ENCODE data around the gene OPA1.

OPA1 gene

GRCh38 chr3:193711964-193712598 is 119.1 kb downstream of the OPA1 start:
- no peak for DNase-seq

DNA sequence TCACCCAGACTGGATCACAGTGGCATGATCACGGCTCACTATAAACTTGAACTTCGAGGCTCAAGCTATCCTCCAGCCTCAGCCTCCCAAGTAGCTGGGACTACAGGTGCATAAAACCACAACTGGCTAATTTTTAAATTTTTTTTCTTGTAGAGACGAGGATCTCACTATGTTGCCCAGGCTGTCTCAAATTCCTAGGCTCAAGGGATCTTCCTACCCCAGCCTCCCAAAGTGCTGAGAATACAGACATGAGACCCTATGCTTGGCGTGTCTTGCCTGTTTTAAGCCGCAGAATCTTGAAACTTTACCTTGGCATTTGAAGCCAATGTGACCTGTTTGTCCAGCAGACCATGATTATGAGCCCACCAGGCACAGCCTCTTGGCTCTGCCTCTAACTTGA is 119.9 kb downstream of the OPA1 start:
- DNase-seq: no peak

DNA sequence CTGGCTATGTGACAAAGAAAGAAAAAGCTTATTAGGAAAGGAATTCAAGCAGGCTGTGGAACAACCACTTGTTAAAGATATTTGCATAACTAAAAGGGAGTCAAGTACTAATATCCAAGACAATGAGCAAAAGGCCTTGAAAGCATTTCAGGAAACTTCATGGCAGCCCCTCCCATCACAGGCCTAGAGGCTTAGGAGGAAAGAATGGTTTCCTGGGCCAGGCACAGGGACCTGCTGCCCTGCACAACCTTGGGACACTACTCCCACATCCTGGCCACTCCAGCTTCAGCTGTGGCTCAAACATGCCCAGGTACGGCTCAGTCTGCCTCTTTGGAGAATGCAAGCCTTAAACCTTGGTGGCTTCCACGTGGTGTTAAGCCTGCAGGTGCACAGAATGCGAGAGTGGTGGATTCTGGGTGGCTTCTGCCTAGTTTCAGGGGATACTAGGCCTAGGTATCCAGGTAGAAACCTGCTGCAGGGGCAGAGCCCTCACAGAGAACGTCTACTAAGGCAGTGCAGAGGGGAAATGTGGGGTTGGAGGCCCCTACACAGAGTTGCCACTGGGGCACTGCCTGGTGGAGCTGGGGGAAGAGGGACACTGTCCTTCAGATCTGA is 121.6 kb downstream of the OPA1 start:
- DNase-seq: no peak

DNA sequence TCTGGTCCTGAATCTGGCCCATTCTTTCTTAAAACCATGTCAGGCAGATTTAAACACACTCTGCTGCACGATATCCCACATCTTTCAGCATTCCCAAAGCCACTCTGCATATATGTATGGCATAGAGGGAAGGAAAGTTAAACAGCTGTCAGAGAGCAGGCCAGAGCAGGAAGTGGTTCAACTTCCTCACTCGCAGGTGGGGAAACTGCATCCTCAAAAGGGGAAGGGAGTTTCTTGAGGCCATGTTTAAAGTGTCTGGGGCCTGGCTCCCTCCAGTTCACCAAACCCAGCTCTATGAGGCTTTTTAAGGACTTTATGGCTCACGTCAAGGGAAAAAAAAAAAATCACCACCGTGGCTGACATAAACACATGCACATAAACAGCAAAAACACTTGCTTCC is 123.1 kb downstream of the OPA1 start:
- no peak for DNase-seq

DNA sequence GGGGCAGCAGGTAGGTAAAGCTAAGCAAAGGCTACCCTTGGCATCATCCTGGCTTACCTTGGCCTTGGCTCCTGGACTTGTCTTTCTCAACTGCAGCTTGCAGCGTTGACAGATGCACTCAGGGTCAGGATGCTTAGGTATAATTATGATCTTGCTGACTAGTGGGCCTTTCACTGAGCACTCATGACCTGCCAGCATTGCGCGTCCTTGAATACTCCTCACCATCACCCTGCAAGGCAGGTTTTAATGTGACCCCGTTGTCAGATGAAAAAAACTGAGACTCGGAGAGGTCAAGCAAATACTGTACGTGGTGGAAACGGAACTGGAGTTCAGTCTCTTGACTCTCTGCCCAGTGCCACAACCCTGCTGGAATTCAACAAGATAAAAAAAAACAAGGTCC is 126.7 kb downstream of the OPA1 start:
- DNase-seq: no peak

- DNase-seq: no peak
Measured at GRCh38 chr3:193720169-193720568, 127.2 kb downstream of the OPA1 start.

DNA sequence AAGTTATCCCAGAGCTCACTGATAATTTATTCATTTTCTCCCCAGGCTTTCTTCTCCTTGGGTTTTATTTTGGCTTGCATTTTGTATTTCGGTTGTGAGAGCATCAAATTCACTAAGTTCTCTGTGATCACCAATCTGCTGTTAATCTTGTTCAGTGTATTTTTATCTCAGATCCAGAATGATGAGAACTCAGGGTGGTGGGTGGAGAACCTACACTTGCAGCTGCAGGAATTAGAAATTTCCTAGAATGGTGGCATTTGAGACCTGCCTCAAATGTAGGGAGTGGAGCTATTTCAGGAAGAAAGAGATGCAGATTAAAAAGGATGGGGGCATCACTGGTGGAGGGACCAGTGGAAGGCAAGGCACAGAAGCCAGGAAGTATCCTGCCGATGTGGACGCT is 129.6 kb downstream of the OPA1 start:
- DNase-seq: no peak

DNA sequence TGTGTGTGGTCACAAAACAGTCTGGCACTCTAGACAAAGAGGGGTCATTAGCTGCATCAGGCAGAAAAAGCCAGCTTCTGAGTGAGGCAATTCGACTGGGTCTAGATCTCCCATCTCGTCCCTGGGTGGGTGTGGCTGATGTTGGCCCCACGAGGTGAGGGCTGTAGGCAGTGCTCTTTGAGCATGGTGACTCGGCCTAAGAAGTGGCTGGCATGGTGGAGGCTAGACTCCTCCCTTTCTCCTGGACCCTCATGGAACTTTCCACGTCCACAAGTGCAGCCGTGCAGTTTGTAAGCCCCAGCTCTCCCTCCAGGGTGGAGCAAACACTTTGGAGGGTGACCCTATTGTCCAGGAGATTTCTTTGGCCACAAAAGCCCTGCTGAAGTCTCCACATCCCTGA is 134.1 kb downstream of the OPA1 start:
- DNase-seq: no peak

DNA sequence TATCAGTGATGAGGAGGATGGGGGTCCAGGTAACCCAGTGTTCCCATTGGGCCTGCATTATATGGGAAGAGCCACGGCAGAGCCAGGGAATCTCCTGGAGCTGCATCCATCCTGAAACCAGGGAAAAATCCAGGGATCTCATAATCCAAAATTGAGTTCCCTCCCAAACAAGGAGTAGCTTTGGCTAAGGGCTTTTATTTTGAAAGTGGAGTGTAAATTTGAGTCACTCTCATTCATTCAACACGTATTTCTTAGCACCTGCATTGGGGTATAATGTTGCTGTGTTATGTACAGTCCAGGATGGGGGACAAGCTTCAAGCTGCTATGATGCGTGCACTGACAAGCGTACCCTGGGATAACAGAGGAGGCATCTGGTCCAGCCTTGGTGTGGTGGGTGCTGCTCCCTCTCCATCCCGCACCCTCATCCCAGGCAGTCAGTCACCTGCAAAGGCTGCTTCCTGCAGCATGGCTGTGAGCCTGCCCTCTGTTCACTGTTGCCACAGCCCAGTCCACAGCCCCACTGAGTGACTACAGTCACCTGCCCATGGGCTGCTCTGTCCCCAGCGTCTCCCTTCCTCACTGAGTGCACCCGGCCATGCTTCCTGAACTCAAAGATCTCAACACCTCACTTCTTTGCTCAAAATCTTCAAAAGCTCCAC is 135.6 kb downstream of the OPA1 start:
- DNase-seq: no peak

- no peak for DNase-seq
Measured at GRCh38 chr3:193729088-193729465, 136.1 kb downstream of the OPA1 start.

DNA sequence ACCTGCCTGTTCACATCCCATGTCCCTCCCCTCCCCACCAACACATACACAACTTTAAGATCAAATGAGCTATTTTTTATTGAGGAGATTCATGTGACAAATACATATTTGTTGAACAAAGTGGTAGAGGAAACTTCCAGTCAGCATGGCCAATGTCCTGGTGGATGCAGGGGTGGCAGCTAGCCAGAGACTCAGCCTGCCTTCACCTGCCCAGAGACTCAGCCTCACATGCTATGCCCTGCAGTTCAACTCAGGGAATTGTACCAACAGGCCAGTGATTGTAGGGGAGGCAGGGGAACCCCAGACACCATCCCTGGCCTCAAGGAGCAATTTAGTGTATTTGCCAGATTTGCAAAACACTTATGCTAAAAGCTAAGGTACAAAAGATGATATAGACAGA is 136.6 kb downstream of the OPA1 start:
- no peak for DNase-seq

- DNase-seq: no peak
Measured at GRCh38 chr3:193730511-193730910, 137.5 kb downstream of the OPA1 start.

DNA sequence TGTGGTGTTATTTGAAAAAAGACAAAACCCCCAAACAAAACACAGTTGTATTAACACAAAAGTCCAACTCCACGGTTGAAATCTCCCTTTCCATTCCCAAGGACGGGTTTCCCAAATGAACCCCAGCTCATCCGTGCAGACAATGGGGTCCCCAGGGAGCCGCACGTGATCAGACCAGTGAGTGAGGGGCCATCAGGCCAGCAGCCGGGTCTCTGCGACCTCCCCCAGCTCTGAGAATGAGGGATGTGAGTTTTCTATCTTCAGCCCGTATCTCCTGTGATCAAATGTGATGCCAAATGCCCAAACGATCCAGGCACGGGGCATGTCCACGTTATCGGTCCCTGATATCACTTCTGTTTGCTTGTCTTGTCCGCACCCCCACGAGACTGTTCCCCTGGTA is 138.0 kb downstream of the OPA1 start:
- DNase-seq: no peak

- no peak for DNase-seq
Measured at GRCh38 chr3:193731656-193732055, 138.6 kb downstream of the OPA1 start.

DNA sequence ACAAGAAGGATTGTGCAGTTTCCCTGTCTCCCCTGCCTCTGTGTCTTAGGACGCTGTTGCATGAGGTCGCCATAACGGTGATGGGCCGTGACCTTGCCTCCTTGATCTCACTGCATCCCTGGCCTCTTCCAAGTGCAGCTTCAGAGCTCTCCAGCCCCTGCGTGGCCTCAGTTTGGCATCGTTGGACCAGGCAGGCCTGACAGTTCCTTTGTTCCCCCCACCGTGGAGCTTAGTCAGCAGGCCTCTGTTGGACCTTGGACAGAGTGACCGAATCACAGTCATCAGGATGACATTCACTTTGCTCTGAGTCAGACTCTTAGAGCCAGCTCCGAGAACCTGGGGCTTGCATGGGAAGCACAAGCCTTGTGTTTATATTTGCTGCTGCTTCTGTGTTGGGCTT is 139.4 kb downstream of the OPA1 start:
- DNase-seq: peak; percentile 85

DNA sequence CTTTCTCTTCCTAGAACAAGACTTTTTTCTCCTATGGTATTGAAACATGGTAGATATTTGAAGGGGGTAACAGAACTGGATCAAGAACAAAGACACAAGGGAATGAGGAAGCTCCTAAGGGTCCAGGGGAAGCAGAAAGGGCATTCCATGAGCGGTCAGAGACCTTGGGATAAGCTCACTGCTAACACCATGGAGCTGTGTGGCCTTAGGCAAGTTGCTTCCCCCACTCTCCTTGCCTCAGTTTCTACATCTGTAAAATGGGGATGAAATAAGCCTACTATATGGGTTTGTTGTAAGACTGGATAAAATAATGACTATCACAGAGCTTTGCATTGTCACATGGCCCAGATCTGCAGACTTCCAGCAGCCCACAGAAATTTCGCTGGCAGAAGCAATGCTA is 139.8 kb downstream of the OPA1 start:
- DNase-seq: no peak

DNA sequence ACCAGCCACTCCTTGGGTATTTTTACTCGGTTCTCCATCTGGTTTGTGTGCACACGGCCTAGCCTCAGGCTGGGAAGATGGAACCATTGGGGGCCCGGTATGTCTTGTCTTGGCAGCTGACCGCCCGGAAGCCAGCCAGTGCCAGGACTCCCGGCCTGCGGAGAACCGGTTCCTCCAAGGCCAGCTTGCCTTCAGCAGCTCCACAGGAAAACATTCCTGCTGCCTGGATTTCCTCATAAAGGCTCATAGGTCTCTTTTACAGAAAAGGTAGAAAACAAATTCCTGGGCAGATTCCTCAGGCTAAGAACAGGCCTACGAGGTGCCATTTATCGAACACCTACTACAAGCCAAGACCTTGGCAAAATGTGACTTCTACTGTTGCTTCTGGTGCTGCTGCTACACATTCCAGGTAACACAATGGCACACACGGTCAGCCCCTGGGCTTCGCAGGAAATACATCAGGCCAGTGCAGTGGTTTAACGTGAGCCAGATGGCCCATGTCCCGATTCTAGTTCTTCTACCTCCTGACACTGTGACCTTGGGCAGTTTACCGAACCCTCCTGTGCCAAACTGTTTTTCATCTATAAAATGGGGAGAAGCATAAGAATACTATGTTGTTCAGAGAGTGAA is 141.8 kb downstream of the OPA1 start:
- DNase-seq: no peak

DNA sequence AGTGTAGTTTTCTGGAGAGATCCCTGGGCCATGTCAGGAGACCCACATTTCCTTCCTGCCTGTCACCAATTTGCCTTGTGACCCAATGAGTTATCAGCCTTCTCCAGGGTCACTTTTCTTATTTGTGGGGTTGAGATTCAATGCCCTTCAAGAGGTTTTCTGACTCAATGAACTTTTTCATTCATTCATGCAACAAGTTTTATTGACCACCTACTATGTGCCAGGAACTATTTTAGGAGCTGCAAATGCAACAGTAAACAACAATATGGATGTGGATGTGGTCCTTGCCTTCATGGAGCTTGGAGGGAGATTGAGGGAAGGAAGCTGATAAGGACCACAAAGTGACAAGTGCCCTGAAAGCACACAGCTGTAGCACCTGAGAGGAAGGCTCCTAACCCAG is 142.8 kb downstream of the OPA1 start:
- DNase-seq: no peak

DNA sequence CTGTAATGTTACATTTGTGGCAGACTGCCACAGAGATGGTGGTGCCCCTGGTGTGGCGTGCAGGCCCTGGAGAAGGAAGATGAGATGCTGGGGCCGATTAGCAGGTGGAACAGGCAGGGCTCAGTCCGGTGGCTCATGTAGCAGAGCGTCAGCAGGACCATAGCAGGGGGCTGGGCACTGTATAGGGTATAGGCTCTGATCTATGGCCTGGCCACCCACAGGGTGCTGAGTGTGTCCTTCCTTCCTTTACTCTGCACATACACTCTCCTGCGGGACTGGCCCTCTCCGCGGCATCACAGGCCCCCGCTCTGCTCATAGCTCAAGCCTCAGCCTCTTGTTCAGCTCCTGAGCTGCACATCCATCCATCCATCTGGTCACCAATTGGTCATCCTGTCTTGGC is 143.6 kb downstream of the OPA1 start:
- DNase-seq: no peak

- DNase-seq: no peak
Measured at GRCh38 chr3:193737191-193737751, 144.3 kb downstream of the OPA1 start.

DNA sequence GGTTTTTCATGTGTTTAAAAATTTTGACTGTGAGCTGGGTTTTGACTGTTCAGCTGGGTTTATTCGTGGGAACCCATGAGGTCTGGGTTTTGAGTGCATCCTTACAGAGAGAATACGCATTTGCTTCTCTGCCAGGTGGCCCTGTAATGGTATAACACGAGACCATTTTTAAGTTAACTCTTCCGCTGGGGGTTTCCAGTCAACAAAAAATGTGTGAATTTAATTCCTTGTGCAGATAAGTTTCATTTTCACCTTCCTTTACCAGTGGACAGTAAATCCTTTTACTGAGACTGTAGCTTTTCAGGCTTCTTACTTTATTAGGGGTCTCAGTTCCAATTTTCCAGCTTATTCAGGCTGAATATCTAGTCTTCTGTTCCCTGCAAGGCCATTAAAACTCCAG is 149.6 kb downstream of the OPA1 start:
- DNase-seq: no peak

DNA sequence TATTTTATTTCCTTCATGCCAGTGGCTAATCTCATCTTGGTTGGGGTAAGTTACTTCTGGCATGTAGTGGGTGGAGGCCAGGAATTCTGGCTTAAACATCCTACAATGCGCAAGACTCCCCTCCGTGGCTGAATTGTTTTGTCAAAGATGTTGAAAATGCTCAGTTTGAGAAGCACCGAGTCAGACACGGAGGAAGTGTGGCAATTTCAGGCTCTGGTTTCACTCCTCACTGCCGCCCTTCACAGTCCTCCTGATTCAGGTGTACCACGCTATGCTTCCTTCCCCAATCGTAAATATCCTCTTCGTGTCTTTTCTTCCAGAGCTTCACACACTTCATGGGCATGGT is 150.7 kb downstream of the OPA1 start:
- DNase-seq: no peak

- peak; percentile 4 for DNase-seq
Measured at GRCh38 chr3:193744048-193744821, 151.2 kb downstream of the OPA1 start.
